Measurements from ENCODE around the gene MECP2. TPM values are rescaled to one million over a fixed set of nuclear protein-coding genes. Genes with fewer than 3 reads are reported as not detected.
"Not testable (repeated sequence)": the region's sequence is repeated elsewhere in the genome, so short reads cannot be mapped to it uniquely, and the experiment has no call there.

Gene MECP2
- total RNA-seq: 10 to 100 TPM; 50.9 to 53.1 TPM

- H3K27me3 Mint-ChIP-seq: no peaks in the 10 kb centered on the region
- H3K4me1 Mint-ChIP-seq: peaks cover 44% of the 10 kb centered on the region
- H3K9me3 Mint-ChIP-seq: no peaks in the 10 kb centered on the region
These were observed at the start of gene MECP2 for GRCh38 chrX:154097589-154098541. Gene MECP2, minus strand, starts transcription at chrX:154097717.

DNA sequence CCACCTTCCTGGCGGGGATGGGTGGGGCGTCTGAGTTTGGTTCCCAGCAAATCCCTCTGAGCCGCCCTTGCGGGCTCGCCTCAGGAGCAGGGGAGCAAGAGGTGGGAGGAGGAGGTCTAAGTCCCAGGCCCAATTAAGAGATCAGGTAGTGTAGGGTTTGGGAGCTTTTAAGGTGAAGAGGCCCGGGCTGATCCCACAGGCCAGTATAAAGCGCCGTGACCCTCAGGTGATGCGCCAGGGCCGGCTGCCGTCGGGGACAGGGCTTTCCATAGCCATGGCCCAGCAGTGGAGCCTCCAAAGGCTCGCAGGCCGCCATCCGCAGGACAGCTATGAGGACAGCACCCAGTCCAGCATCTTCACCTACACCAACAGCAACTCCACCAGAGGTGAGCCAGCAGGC, 46.5 kb upstream of the MECP2 start, which contains the start of gene OPN1LW:
OPN1LW (plus strand) TSS at position 234 of the 400 bp plus-strand sequence; CDS start at position 275, 41 bp downstream.
- not testable (repeated sequence) for H3K27ac Mint-ChIP-seq, H3K4me3 Mint-ChIP-seq, H3K27me3 Mint-ChIP-seq, H3K9me3 Mint-ChIP-seq, DNase-seq, H3K36me3 Mint-ChIP-seq, H3K4me1 Mint-ChIP-seq

More at GRCh38 chrX:154097589-154098541, at the start of gene MECP2:
- DNase-seq: peak; percentile 93
- Mint-ChIP-seq H3K36me3 (peaks cover 13% of the 10 kb centered on the region), H3K4me3 (peak within 1 kb of the TSS; percentile 94), H3K27ac (peak within 1 kb of the TSS; percentile 98)

- no peaks in the 10 kb centered on the region for H3K27me3 Mint-ChIP-seq
- no peaks in the 10 kb centered on the region for H3K36me3 Mint-ChIP-seq
- no peaks in the 10 kb centered on the region for H3K4me1 Mint-ChIP-seq
- no peak overlapping the region for H3K4me3 Mint-ChIP-seq
- no peak overlapping the region for H3K27ac Mint-ChIP-seq
- no peaks in the 10 kb centered on the region for H3K9me3 Mint-ChIP-seq
- DNase-seq: no peak
These were observed 45.6 kb upstream of the MECP2 start for GRCh38 chrX:154142950-154143745.

GRCh38 chrX:154142386-154142785, 44.9 kb upstream of the MECP2 start:
- H3K36me3 Mint-ChIP-seq: no peaks in the 10 kb centered on the region
- no peaks in the 10 kb centered on the region for H3K4me1 Mint-ChIP-seq
- no peaks in the 10 kb centered on the region for H3K27me3 Mint-ChIP-seq
- H3K4me3 Mint-ChIP-seq: no peak overlapping the region
- H3K9me3 Mint-ChIP-seq: no peaks in the 10 kb centered on the region
- no peak overlapping the region for H3K27ac Mint-ChIP-seq
- no peak for DNase-seq

- Mint-ChIP-seq H3K27me3 (no peaks in the 10 kb centered on the region), H3K4me3 (no peak overlapping the region), H3K9me3 (no peaks in the 10 kb centered on the region), H3K27ac (no peak overlapping the region), H3K4me1 (peaks cover 8% of the 10 kb centered on the region), H3K36me3 (no peaks in the 10 kb centered on the region)
- no peak for DNase-seq
These were observed 43.2 kb upstream of the MECP2 start for GRCh38 chrX:154140742-154141141.

DNA sequence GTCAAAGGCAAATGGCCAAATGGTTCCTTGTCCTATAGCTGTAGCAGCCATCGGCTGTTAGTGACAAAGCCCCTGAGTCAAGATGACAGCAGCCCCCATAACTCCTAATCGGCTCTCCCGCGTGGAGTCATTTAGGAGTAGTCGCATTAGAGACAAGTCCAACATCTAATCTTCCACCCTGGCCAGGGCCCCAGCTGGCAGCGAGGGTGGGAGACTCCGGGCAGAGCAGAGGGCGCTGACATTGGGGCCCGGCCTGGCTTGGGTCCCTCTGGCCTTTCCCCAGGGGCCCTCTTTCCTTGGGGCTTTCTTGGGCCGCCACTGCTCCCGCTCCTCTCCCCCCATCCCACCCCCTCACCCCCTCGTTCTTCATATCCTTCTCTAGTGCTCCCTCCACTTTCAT, 42.7 kb upstream of the MECP2 start:
- no peaks in the 10 kb centered on the region for H3K36me3 Mint-ChIP-seq
- H3K4me1 Mint-ChIP-seq: peaks cover 12% of the 10 kb centered on the region
- H3K9me3 Mint-ChIP-seq: no peaks in the 10 kb centered on the region
- DNase-seq: no peak
- H3K27ac Mint-ChIP-seq: no peak overlapping the region
- no peak overlapping the region for H3K4me3 Mint-ChIP-seq
- H3K27me3 Mint-ChIP-seq: no peaks in the 10 kb centered on the region

DNA sequence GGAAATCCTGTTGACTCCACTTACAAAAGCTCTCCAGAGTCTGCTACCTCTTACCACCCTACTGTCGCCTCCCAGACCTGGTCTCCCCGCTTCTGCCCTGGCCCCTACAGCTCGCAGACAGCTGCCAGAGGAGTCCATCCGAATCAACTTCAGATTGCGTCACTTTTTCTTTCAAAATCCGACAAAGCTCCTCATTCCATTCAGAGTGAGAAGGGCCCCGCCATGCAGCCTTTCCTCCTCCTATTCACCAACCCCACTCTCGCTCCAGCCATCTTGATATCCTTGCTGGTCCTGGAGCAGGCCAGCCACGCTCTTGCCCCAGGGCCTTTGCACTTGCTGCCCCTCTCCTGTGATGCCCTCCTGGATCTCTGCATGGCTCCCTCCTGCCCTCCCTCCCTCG, 41.3 kb upstream of the MECP2 start:
- no peaks in the 10 kb centered on the region for H3K27me3 Mint-ChIP-seq
- H3K27ac Mint-ChIP-seq: no peak overlapping the region
- no peak overlapping the region for H3K4me3 Mint-ChIP-seq
- DNase-seq: no peak
- H3K36me3 Mint-ChIP-seq: no peaks in the 10 kb centered on the region
- H3K4me1 Mint-ChIP-seq: peaks cover 12% of the 10 kb centered on the region
- no peaks in the 10 kb centered on the region for H3K9me3 Mint-ChIP-seq

- no peaks in the 10 kb centered on the region for H3K9me3 Mint-ChIP-seq
- H3K27me3 Mint-ChIP-seq: no peaks in the 10 kb centered on the region
- peak overlapping the region; percentile 83 for H3K27ac Mint-ChIP-seq
- H3K36me3 Mint-ChIP-seq: no peaks in the 10 kb centered on the region
- peak overlapping the region; percentile 67 for H3K4me3 Mint-ChIP-seq
- peak; percentile 77 for DNase-seq
- peaks cover 12% of the 10 kb centered on the region for H3K4me1 Mint-ChIP-seq
These were observed 39.2 kb upstream of the MECP2 start for GRCh38 chrX:154136627-154137161.

DNA sequence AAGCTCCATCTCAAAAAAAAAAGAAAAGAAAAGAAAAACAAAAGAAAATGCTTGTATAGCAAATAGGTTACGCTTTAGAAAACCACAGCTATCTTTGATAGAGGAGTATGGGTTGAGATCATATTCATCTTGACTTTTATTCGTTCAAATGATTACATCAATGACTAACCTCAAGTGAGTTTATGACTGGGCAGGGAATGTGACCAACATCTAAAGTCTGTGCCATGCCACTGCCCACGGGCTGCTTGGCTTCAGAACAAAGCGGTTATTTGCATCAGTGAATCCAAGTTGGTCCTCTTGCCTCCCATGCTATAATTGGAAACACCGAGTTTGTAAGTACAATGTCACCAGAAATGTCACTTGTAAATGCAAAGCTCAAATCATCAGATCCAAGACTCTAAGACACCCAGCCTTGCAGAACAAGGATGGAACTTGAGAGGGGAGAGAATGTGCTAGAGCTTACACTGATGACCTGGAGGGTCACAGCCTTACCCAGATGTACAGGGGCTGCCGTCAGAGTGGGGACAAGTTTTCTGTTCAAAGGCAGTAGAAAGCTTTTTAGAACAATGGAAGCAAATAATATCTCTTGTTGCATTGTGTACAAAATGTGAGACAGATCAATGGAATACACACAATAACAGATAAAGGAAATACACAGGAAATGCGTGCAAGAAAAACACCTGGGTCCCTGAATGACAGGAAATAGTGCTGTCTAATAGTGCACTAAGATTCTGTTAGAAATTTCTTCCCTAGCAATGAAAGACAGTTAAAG, 38.1 kb upstream of the MECP2 start:
- DNase-seq: no peak
- Mint-ChIP-seq H3K9me3 (no peaks in the 10 kb centered on the region), H3K4me3 (peak overlapping the region; percentile 10), H3K36me3 (no peaks in the 10 kb centered on the region), H3K4me1 (peaks cover 12% of the 10 kb centered on the region), H3K27ac (peak overlapping the region; percentile 2), H3K27me3 (no peaks in the 10 kb centered on the region)

- H3K36me3 Mint-ChIP-seq: no peaks in the 10 kb centered on the region
- H3K9me3 Mint-ChIP-seq: no peaks in the 10 kb centered on the region
- H3K27me3 Mint-ChIP-seq: no peaks in the 10 kb centered on the region
- no peak overlapping the region for H3K4me3 Mint-ChIP-seq
- H3K27ac Mint-ChIP-seq: no peak overlapping the region
- DNase-seq: no peak
- peaks cover 12% of the 10 kb centered on the region for H3K4me1 Mint-ChIP-seq
These were observed 34.8 kb upstream of the MECP2 start for GRCh38 chrX:154132366-154132765.

- Mint-ChIP-seq H3K36me3 (no peaks in the 10 kb centered on the region), H3K4me1 (peaks cover 12% of the 10 kb centered on the region), H3K9me3 (no peaks in the 10 kb centered on the region), H3K27ac (no peak overlapping the region), H3K27me3 (no peaks in the 10 kb centered on the region), H3K4me3 (no peak overlapping the region)
- no peak for DNase-seq
These were observed 34.4 kb upstream of the MECP2 start for GRCh38 chrX:154131955-154132354.

GRCh38 chrX:154126101-154126500, 28.6 kb upstream of the MECP2 start:
- H3K36me3 Mint-ChIP-seq: no peaks in the 10 kb centered on the region
- H3K27ac Mint-ChIP-seq: no peak overlapping the region
- DNase-seq: no peak
- no peak overlapping the region for H3K4me3 Mint-ChIP-seq
- no peaks in the 10 kb centered on the region for H3K9me3 Mint-ChIP-seq
- peaks cover 8% of the 10 kb centered on the region for H3K4me1 Mint-ChIP-seq
- H3K27me3 Mint-ChIP-seq: no peaks in the 10 kb centered on the region

- H3K27ac Mint-ChIP-seq: no peak overlapping the region
- no peak for DNase-seq
- H3K4me1 Mint-ChIP-seq: peaks cover 8% of the 10 kb centered on the region
- H3K36me3 Mint-ChIP-seq: no peaks in the 10 kb centered on the region
- no peaks in the 10 kb centered on the region for H3K9me3 Mint-ChIP-seq
- no peaks in the 10 kb centered on the region for H3K27me3 Mint-ChIP-seq
- no peak overlapping the region for H3K4me3 Mint-ChIP-seq
These were observed 28.0 kb upstream of the MECP2 start for GRCh38 chrX:154125391-154126040.

Measured in activated naive CD8-positive, alpha-beta T cell treated with anti-CD3 and anti-CD28 coated beads for 36 hours (primary cell).